Astrocyte of the hippocampus (primary cell): Measurements from ENCODE around the gene TOPAZ1.
"Not testable (repeated sequence)": the region's sequence is repeated elsewhere in the genome, so short reads cannot be mapped to it uniquely, and the experiment has no call there.

Experiments used
- DNase-seq: peaks from one replicate; pipeline ENCODE4 v3.0.0; 2011; ENCODE audit warnings: low read depth, low spot score

The TOPAZ1 gene

DNA sequence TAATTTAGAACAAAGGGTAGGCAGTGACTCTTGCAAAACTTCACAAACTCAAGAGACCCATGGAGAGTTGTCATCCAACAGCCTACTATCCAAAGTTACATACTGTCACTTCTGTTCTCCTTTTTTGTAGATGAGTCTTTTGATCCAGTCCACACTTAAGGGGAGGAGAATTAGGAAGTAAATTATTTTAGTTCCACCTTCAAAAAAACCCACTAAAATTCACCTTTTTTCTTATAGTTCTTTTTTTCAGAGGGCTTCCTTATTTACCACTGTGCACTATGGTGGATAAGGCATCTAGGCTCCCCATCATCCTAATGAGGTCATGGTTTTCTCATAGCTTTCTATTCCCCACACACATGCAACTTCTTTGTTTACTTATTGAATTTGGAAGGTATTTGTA is 88.3 kb downstream of the TOPAZ1 start:
- DNase-seq: no peak

DNA sequence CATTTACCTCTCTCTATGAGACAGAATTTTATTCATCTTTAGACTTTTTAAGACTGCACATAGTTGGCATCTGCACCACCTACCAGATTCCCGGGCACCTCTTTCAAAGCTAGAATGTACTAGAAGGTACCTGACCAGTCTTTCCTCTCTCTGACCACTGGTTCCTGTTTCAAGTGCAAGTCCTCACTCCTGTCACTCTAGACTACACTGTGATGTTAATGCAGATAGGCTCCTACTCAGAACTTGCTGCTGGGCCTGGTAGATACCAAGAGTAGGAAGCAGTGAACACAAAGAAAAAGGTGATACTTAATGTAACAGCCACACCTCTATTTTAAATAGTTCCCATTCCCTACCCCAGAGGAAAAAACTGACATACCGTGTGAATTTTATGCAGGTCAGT is 88.8 kb downstream of the TOPAZ1 start:
- no peak for DNase-seq

DNA sequence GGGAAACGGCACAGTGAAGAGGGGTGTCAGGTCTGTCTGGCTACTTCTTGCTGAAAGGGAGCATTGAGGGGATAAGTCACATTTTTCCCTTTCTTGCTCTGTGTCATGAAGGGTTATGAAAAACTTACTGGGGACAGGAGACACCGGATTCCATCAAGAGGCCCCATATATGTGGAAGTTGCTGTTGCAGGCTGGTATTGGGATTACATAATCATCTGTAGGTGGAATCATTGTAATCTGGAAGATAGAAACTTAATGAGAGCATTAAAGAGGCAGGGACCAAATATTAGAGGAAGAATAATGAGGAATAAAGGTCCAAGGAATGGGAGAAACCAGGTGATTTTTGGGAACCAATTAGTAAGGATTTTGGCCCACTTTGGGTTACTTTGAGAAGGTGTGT is 92.6 kb downstream of the TOPAZ1 start:
- no peak for DNase-seq

DNA sequence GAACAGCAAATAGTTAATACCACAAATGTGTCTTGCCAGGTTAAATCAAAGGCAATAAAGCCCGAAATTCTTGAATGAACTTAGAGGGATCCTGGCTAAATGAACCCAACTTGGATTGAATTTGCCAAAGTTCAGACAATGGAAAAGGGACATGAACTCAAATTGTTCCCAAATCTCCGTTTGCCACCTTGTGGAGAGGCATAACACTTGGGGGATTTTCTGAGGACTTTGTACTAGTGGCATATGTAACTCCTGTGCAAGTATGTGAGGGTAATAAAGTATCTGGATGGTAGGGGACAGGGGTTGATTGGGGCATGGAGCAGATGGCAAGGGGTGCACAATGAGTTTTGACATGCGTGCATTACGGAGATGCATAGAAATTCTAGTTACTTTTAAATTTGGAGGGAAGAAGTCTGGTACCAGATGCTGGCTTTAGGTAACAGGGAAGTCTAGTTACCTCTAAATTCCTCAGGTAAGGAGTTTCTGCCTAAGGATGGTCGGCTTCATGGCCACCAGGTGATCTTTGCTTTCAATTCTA is 95.6 kb downstream of the TOPAZ1 start:
- no peak for DNase-seq

DNA sequence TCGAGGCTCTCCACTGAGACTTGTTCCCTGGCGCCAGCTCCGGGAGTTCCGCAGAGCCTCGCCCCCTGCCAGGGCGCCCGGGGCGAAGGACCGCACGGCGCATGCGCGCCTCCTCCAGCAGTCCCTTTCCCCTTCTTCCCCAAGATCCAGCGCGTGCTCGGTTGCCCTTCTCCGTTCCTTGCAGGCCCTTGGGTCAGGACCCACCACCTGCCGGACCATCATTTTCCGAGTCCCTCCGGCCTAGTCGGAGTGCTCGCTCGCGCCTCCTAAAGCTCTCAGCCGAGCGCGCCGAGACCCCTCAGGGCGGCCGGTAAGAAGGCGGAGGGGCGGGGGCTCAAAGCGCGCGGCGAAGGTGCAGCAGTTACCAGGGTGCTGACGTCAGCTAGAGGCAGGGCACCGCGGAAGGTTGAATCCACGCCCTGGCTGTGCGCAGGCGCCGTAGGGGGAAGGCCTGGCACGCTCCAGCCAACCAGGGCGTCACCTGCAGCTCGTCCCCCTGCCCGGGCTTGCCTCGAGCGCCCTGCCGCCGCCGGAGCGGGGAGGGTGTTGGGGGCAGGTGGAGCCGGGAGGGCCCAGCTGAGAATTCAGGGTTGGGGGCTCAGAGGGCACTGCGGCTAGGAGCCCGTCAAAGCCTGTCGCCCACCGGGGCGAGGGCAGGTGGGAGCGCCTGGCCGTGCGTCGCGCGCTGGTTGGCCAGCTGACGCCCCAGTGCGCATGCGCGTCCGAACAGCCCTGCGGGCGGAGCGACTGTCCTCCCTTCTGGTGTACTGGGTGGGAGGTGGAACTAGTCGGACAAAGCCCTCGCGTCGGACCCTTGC is 96.5 kb downstream of the TOPAZ1 start, which contains the start of gene TCAIM:
TCAIM (plus strand) TSS at position 757 of the 818 bp plus-strand sequence. CDS start 16,017 bp downstream, outside the sequence.
- DNase-seq: peak; percentile 99

DNA sequence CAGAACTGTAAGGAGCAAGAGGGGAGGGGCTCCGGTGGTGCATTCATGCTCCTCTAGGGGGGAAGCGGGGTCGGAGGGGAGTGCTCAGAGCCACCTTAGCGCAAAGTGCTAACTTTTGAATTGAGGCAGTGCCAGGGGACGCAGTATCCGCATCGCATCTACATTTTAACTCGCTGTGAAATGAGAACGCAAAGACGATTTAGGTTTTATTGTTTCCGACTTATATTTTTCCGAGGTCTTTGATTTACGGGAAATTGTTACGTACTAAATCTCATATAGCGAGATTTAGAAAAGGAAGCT is 97.1 kb downstream of the TOPAZ1 start:
- DNase-seq: no peak

DNA sequence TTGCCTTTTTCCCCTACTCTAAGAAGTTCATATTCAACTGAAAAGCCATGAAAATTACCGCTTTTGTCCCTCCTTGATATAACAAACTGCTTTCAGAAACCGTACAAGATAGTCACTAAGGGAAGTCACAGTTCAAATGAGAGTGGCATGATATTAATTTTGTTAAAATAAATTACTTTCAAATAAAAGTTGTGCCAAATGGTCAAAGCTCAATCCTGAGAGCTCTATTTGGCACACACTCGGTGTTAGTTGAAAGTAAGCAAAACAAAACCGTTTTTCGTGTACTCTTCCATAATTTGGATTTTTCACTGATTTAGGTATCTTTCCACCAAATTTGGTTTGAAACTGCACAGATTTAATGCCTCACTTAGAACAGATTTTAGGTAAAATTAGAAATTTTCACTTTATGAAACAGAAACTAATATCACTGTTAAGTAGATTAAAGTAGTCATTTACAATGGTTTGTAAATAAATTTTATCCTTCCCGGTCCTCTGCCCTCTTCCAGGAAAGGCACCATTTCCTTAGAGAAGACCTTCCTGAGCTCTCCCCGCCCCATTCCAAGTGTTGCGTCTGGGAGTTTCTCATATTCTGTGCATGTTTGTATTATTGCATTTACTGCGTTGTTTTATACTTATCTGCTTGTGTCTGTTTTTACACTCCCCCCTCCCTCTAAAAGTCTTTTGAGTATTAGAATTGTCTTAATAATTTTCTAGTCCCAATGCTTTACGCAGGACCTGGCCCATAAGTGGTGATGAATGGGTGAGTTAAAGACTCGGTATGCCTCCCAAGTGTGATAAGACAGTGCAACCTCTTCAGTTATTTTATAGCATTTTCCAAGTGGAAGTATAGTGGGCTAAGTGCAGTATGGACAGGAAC is 97.7 kb downstream of the TOPAZ1 start:
- DNase-seq: no peak

DNA sequence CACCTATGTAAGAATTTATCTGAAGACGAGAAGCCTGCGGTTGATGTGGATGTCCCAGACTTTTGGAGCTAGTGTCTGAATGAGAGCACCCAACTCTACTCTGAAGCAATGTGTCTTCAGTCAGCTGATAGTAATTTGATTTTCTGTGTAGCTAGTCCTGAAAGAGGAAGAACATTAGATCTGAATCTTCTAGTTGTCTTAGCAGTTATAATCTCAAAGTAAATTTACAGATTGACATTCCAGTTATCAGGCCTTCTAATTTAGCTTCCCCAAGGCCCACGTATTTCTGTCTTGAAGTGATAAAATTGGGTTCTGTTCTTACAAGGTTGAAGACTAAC is 98.3 kb downstream of the TOPAZ1 start:
- no peak for DNase-seq

DNA sequence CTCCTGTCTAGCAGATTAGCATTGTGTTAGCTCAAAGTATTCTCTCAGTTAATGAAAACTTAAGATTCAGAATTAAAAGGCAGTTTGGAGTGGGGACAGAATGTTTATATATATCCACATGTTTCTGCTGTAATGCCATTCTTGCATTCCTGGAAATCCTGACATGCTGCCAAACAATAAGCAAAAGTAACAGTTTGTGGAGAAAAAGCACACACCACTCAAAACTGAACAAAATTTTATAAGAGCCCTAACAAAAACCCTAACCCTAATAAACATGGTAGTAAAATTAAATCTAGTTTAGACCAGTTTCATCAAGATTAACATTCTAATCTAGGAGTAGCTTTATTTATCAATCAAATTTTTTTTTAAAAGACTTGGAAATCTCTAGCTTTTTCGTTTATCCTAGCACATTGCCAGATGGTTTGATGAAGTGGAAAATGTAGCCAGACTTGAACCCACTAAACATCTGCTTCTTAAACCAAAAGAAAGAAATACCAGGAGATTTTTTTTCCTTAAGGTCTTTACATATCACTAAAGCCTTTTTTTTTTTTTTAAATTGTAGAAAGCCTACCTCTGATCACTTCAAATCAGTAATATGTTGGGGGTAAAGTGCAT is 100.6 kb downstream of the TOPAZ1 start:
- peak; percentile 86 for DNase-seq

DNA sequence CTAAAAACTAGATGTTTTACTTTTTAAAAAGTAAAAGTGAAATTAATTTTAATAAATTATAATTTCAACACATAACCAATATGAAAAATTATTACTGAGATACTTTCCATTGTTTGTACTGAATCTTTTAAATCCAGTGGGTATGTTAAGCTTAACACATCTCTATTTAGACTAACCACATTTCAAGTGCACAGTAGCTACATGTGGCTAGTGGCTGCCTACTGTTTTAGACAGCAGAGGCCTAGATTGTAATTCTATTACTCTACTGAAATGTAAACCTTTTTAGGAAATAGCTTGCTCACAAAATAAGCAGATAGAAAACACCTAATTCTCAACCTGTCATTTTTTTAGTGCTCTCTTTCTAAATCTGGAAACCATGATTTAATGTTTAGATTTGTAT is 101.7 kb downstream of the TOPAZ1 start:
- no peak for DNase-seq

DNA sequence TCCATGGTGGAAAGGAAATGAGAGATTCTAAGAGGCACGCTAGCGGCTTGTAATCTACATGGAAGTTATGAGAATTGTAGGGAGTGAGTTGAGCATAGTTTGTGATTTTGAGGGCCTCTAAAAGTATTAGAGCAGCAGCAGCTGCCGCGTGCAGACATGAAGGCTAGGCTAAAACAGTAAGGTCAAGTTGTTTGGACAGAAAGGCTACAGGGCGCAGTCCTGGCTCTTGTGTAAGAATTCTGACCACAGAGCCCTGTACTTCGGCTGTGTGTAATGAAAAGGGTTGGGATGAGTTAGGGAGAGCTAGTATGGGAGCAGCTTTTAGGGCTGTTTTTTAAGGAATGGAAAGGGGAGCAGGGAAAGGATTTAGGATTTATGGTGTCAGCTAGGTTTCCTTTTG is 104.9 kb downstream of the TOPAZ1 start:
- DNase-seq: not testable (repeated sequence)

DNA sequence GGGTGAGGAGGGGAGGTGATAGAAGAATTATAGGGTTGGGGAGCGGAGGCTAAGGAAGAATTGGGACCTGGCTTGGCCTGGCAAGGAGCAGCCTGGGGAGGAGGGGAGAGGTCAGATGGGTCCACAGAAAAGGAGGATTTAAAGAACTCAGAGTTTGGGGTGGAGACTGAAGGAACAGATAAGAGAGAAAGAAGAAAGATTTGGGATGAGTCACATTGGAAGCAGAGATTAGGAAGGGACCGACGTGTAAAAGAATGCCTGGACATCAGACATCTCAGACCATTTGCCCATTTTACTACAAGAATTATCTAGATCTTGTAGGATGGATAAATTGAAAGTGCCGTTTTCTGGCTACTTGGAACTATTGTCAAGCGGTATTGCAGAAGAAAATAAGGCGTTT is 107.3 kb downstream of the TOPAZ1 start:
- no peak for DNase-seq

DNA sequence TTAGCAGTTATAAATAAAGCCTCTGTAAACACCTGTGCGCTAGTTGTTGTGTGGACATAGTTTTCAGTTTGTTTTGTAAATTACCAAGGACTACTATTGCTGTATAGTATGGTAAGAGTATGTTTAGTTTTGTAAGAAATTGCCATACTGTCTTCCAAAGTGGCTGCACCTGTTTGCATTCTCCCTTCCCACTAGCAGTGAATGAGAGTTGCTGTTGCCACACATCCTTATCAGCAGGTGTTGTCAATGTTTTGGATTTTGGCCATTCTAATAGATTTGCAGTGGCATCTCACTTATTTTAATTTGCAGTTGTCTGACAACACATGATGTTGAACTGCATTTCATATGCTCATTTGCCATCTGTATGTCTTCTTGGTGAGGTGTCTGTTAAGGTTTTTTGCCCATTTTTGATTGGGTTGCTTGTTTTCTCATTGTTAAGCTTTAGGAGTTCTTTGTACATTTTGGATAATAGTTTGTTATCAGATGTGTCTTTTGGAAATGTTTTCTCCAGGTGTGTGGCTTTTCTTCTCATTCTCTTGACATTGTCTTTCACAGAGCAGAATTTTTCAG is 111.8 kb downstream of the TOPAZ1 start:
- no peak for DNase-seq

DNA sequence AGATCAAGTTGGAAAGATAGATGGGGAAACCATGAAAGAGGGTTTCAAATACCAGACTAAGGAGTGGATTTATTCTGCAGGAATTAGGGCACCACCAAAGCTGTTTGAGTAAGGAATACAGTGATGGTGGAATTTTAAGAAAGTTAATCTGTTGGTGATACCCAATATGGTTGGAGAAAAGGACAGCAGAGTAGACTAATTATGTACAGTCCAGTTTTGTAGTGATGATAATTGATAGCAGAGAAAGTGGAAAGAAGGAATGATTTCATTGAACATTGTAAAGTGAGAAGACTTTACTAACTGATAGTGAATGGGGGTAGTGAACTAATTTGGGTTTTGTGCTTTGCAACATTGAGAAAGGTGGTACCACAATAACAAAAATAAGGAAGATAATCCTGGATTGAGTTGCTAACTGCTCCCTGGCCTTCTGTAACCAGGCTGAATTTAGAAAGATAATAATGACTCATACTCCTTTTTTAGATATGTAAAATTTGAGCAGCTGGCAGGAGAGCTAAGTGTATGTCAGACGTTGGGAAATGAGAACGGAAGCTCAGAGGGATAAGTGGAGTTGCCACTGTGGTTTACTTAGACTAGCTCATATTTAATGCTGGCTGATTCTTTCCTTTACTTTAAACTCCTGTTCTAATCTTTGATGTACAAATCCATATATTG is 113.8 kb downstream of the TOPAZ1 start:
- peak; percentile 79 for DNase-seq

DNA sequence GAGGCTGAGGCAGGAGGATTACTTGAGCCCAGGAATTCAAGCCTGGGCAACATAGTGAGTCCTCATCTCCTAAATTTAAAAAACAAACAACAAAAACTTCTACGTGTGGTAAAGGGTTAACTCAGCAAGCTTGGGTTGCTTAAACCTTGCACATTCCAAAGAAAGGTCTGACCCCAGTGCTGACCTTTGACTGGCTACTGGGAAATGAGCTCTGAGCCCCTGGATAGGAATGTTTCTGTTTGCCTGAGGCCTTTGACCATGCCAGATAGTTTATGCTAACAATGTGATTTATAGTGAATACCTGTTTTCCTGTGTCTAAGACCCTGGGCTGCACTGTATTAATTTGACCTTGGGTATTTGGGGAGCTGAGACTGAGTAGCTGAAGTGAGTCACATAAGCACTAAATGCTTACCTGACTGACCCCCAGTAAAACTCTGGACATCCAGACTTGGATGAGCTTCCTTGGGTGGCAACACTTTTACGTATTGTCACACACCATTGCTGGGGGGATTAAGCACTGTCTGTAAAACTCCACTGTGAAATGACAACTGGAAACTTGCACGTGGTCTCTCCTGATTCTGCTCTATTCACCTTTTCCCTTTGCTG is 117.6 kb downstream of the TOPAZ1 start:
- DNase-seq: no peak

DNA sequence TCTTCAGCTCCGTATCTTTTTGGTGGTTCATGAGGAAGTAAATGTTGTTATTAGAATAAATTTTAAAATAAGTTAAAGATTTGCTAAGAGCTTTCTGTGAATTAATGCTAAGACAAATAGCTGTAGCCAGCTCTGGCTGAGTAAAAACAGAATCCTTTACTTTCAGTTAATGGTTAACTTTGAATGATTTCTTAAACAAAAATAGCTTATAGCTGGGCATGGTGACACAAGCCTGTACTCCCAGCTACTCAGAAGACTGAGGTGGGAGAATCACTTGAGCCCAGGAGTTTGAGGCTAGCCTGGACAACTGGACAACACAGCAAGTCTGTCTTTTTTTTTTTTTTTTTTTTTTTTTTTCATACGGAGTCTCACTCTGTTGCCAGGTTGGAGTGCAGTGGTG is 121.9 kb downstream of the TOPAZ1 start:
- no peak for DNase-seq

DNA sequence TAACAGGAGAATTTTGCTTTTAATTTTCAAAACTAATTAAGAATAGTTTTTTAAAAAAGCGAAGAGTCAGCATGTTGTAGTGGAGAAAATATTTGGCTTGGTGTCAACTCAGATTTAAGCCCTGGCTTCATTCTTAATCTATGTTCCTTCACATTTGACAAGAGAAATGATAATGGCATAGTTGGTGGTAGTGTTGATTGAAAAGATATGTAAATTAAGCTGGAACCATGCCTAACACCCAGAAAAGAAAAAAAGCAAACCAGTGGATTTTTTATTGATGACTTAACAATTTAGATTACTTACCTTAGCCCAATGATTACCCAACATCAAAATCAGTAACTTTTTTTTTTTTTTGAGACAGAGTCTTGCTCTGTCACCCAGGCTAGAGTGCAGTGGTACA is 124.3 kb downstream of the TOPAZ1 start:
- DNase-seq: peak; percentile 15

DNA sequence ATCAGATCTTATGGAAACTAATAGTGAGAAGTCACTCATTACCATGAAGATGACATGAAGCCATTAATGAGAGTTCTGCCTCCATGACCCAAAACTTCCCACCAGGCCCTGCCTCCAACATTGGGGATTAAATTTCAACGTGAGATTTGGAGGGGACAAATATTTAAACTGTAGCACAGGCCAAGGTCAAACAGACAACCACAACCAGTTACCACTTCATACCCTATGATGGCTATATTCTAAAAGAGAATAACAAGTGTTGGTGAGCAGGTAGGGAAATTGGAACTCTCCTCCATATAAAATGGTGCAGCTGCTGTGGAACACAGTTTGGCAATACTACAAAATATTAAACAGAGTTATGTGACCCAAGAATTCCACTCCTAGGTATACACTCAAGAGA is 133.8 kb downstream of the TOPAZ1 start:
- DNase-seq: no peak
